Muscle layer of duodenum (tissue), 2 donors: Measurements from ENCODE around the gene ATCAY.
"Not testable (repeated sequence)": the region's sequence is repeated elsewhere in the genome, so short reads cannot be mapped to it uniquely, and the experiment has no call there.

Experiments used
- H3K27ac ChIP-seq: one replicate; pipeline ENCODE4 v1.7.0; 2013; ENCODE audit warnings: mild to moderate bottlenecking, low read length
- H3K27me3 ChIP-seq: one replicate; pipeline ENCODE4 v1.7.0; 2013; ENCODE audit warnings: low read depth, mild to moderate bottlenecking, control low read depth, low read length
- H3K36me3 ChIP-seq, 2 donors: one replicate each; pipeline ENCODE4 v1.7.0; 2013; ENCODE audit warnings: low read length in 2 of 2, control low read depth in 1 of 2, mild to moderate bottlenecking in 1 of 2; ENCODE audit not compliant: insufficient read depth in 2 of 2, control insufficient read depth in 1 of 2
- H3K4me1 ChIP-seq, 2 donors: one replicate each; pipeline ENCODE4 v1.7.0; 2013; ENCODE audit warnings: low read length in 2 of 2, mild to moderate bottlenecking in 2 of 2, control low read depth in 1 of 2, moderate library complexity in 1 of 2; ENCODE audit not compliant: insufficient read depth in 2 of 2, control insufficient read depth in 1 of 2
- H3K4me3 ChIP-seq, 2 donors: one replicate each; pipeline ENCODE4 v1.7.0; 2013; ENCODE audit warnings: low read length in 2 of 2, low read depth in 1 of 2, mild to moderate bottlenecking in 1 of 2
- H3K9me3 ChIP-seq, 2 donors: one replicate each; pipeline ENCODE4 v1.7.0; 2013; ENCODE audit warnings: low read length in 2 of 2, control low read depth in 1 of 2, mild to moderate bottlenecking in 1 of 2; ENCODE audit not compliant: control insufficient read depth in 1 of 2
- donor health status: healthy.

Gene ATCAY

DNA sequence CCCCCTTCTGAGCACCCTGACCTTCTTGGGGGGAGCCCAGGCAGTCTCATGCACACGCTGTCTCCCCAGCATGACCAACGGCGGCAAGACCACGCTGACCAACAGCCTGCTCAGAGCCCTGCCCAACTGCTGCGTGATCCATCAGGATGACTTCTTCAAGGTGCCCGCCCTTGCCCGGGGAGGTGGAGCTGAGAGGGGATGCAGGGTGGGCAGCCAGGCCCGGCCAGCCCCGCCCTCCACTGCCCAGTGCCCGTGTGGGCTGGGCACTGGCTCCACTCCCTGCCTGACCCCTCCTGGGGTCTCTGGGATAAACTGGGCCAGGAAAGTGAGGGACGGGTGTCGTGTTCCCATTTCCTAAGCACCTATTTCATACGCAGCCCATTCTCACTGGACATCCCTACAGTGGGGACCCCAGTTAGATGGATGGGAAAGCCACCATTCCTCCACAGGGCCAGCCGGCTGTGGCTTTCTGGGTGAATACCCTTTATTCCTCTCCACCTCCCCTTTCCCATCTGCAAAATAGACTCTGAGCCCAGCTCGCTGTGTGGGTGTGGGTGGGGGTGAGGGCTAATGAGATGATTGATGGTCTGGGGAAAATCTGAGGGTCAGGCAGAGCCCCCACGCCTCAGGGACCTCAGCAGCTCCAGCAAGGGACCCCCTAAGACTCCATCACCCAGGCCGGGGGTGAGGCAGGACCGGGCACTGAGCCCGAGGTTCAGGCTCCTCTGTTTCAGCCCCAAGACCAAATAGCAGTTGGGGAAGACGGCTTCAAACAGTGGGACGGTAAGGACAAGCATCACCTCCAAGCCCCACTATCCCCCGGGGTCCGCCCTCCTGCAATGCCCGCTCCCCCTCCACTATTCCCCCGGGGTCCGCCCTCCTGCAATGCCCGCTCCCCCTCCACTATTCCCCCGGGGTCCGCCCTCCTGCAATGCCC lies 56.3 kb downstream of the ATCAY start:
- Histone ChIP-seq H3K4me3 (no peak overlapping the region), H3K36me3 (no peaks in the 10 kb centered on the region), H3K9me3 (no peaks in the 10 kb centered on the region), H3K27ac (no peak overlapping the region), H3K4me1 (peaks cover 0 to 10% of the 10 kb centered on the region in 2 donors), H3K27me3 (no peaks in the 10 kb centered on the region)

DNA sequence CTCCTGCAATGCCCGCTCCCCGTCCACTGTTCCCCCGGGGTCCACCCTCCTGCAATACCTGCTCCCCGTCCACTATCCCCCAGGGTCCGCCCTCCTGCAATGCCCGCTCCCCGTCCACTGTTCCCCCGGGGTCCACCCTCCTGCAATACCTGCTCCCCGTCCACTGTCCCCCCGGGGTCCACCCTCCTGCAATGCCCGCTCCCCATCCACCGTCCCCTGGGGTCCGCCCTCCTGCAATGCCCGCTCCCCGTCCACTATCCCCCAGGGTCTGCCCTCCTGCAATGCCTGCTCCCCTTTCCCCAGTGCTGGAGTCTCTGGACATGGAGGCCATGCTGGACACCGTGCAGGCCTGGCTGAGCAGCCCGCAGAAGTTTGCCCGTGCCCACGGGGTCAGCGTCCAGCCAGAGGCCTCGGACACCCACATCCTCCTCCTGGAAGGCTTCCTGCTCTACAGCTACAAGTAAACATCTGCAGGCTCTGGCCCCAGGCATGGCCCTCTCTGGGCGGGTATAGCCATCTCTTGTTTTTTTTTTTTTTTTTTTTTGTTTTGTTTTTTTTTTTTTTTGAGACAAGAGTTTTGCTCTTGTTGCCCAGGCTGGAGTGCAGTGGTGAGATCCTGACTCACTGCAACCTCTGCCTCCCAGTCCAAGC lies 57.9 kb downstream of the ATCAY start:
- not testable (repeated sequence) for H3K9me3 ChIP-seq, H3K27ac ChIP-seq

DNA sequence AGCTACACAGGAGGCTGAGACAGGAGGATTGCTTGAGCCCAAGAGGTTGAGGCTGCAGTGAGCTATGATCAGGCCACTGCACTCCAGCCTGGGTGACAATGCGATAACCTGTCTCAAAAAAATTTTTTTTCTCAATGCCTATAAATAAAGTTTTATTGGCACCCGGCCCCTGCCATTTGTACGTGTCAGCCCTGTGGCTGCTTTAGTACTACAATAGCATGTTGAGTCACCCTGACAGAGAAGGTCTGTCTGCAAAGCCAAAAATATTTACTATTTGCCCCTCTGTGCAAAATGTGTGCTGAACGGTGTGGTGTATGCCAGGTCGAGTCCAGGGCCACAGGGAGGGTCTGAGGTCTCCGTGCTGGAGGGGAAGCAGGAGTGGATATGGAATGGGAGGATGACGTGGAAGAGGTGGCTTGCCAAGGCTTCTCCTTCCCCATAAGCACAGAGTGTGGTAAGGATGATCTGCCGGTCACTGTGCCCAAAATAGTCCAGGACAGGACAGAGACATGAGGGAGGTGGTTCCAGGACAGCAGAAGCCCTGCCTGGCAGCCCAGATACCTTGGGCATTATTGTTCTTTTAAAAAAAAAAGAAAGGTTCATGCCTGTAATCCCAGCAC lies 62.4 kb downstream of the ATCAY start:
- no peak overlapping the region for H3K4me3 ChIP-seq
- no peaks in the 10 kb centered on the region for H3K4me1 ChIP-seq
- H3K27me3 ChIP-seq, result no peaks in the 10 kb centered on the region
- no peaks in the 10 kb centered on the region for H3K36me3 ChIP-seq
- no peaks in the 10 kb centered on the region for H3K9me3 ChIP-seq
- no peak overlapping the region for H3K27ac ChIP-seq

More for the DNA sequence above, 57.9 kb downstream of the ATCAY start:
- H3K4me1 ChIP-seq, H3K4me3 ChIP-seq, H3K27me3 ChIP-seq, H3K36me3 ChIP-seq: not testable (repeated sequence)

DNA sequence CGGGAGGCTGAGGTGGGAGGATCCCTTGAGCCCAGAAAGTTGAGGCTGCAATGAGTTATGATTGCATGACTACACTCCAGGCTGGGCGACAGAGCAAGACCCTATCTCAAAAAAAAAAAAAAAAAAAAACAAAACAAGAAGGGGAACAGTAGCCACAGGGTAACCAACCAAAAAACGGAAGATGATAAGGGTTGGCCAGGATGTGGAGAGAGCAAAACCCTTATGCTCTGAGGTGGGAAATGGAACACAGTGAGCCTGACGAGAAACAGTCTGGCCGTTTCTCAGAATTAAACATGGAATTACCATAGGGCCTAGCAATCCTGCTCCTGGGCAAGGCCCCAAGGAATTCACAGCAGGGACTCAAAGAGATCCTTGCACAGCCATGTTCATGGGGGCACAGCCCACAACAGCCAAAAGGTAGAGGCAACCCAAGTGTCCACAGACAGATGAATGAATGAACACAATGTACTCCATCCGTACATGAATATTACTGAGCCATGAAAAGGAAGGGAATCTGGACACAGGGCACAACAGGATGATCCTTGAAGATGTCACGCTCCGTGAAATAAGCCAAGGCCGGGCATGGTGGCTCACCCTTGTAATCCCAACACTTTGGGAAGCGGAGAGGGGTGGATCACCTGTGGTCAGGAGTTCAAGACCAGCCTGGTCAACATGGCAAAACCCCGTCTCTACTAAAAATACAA lies 63.7 kb downstream of the ATCAY start:
- H3K27me3 ChIP-seq, result no peaks in the 10 kb centered on the region
- no peaks in the 10 kb centered on the region for H3K4me1 ChIP-seq
- H3K9me3 ChIP-seq, result no peaks in the 10 kb centered on the region
- H3K4me3 ChIP-seq, result no peak overlapping the region
- no peak overlapping the region for H3K27ac ChIP-seq
- no peaks in the 10 kb centered on the region for H3K36me3 ChIP-seq

DNA sequence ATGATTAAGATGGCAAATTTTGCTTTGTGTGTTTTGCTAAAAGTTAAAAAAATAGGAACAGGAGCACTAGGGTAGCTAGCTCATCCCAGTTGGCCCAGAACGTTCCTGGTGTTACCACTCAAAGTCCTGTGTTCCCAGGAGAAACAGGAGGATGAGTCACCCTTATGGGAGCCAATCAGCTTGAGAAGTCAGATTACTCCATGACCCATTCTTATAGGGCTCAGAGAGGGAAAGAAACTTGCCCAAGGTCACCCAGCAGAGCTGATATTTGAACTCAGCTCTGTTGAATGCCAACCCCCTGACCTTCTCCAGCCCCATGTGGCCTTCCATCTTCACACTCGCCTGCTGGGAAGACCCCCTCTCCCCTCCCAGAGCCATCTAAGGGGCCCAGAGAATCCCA lies 65.4 kb downstream of the ATCAY start:
- Histone ChIP-seq H3K36me3 (no peaks in the 10 kb centered on the region), H3K9me3 (no peaks in the 10 kb centered on the region), H3K27ac (no peak overlapping the region), H3K27me3 (no peaks in the 10 kb centered on the region), H3K4me3 (no peak overlapping the region), H3K4me1 (peaks cover 0 to 4% of the 10 kb centered on the region in 2 donors)

DNA sequence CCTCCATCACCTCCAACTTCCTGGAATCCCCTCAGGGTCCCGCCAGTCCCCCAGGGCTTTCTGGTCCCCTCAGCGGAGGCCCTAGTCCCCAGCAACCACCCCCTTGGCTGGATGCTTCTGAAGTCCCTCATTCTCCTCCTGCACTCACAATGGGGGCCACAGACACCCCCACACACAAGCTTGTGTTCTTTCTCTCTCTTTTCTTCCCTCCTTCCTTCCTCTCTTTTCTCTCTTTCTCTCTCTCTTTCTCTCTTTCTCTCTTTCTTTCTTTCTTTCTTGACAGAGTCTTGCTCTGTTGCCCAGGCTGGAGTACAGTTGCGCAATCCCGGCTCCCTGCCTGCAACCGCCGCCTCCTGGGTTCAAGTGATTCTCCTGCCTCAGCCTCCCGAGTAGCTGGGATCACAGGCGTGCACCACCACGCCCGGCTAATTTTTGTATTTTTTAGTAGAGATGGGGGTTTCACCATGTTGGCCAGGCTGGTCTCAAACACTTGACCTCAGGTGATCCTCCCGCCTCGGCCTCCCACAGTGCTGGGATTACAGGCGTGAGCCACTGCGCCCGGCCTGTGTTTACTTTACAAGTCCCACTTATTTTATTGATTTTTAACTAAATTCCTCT lies 66.9 kb downstream of the ATCAY start:
- H3K27me3 ChIP-seq, H3K27ac ChIP-seq, H3K4me3 ChIP-seq, H3K4me1 ChIP-seq, H3K36me3 ChIP-seq, H3K9me3 ChIP-seq: not testable (repeated sequence)

DNA sequence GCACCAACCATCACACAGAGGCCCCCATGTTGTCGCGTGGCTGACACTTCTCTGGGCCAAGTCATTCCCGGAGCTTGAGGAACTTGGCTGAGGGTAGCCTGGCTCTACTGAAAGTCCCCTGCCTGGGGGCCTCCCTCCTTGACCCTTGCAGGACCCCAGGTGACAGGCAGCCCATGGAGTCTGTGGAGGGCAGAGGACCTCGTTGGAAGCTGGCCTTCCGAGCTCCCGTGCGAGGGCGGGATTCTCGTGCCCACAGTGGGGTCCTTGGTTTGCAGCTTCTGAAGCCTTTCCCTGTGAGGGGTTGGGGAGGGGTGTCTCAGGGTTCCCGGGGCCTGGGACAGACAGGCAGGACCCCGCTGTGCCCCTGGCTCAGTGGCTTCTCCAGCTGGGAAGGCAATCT lies 68.8 kb downstream of the ATCAY start:
- Histone ChIP-seq H3K36me3 (no peaks in the 10 kb centered on the region), H3K27me3 (no peaks in the 10 kb centered on the region), H3K9me3 (no peaks in the 10 kb centered on the region), H3K4me3 (no peak overlapping the region), H3K4me1 (peaks cover 0 to 19% of the 10 kb centered on the region in 2 donors), H3K27ac (no peak overlapping the region)

DNA sequence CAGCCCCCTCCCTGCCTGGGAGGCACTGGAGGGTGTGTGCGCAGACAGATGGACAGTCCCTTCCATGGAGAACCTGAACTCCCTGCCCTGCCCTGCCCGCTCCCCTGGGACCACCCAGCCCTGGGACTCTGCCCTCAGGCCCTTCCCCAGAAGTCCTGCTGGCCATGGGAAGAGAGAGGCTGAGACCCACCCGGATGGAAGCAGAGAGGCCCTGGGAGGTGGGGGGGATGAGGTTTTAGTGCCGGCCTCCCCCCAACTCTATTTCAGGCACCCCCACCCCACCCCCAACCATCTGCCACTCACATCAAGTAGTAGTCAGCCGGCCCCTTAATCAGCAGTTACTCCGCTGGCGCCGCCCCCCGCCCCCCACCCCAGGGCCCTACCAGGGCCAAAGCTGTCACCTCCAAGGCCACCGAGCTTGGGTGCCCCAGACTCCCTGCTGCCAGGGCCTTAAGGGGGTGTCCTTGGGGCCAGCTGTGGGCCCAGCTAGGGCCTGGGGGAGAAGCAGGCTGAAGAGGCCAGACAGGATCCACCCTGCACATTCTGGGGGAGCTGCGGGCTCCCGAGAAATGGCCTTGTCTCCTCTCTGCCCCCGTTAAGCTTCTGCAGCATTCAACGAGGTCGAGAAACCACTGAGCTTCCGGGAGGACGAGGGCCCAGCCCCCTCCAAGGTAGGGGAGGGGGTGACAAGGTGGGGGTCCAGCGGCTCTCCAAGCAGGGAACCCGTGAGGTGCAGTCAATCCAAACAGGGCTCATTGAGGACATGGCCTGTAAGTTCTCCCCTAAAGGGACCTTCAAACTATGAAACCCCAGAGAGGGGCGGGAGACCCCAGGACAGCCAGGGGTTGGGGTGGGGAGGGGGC lies 69.7 kb downstream of the ATCAY start:
- no peak overlapping the region for H3K27ac ChIP-seq
- H3K27me3 ChIP-seq, result no peaks in the 10 kb centered on the region
- H3K4me3 ChIP-seq, result no peak overlapping the region
- no peaks in the 10 kb centered on the region for H3K36me3 ChIP-seq
- H3K4me1 ChIP-seq, result peaks cover 0 to 19% of the 10 kb centered on the region in 2 donors
- H3K9me3 ChIP-seq, result no peaks in the 10 kb centered on the region

DNA sequence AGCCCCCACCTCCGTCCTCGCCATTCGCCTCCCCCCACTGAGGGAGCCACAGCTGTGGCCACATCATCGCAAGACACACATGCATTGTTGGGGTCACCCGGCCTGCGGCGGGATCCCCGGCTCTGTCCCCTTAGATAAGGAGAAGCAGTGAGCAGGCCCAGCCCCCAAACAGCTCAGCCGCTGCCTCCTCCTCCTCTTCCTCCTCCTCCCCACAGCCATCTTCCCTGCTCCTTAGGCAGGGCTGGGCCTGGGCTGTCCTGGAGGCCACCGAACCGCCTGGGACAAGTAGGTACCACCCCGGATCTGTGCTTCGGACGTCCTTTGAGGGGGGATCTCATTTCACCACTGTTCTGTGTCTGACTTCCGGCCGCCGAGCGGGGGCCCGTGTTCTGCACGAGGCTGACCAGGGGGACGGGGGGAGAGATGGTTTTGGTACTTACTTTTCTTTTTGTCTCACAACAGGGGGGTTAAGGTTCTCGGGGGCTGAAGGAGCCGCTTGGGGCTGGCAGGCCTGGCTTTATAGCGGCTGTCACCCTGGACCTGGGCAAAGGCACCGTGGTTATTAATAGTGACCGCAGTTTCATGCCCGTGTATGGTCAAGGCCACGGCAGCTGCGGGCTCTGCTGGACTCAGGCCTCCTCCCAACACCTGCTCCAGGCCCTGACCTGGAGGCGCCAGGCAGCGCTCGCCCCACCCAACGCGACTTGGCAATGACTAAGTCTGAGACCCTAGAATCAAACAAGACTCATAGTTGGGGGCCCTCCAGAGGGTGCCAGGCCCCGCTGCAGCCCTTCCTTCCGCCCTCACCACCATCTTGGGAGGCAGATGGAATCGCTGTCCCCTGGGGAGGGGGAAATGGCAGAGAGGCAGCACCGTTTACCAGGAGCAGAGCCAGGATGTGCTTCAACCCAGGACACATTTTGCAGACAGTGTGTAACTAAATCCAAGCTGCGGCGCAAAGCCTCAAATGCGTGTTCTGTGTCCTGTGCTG lies 70.7 kb downstream of the ATCAY start:
- Histone ChIP-seq H3K4me1 (peaks cover 0 to 19% of the 10 kb centered on the region in 2 donors), H3K9me3 (no peaks in the 10 kb centered on the region), H3K36me3 (peaks cover 0 to 6% of the 10 kb centered on the region in 2 donors), H3K27ac (peak overlapping the region; percentile 23), H3K4me3 (peak overlapping the region; percentile 13 to 28), H3K27me3 (no peaks in the 10 kb centered on the region)
